ENCODE results near the gene KLC1.

KLC1 gene

DNA sequence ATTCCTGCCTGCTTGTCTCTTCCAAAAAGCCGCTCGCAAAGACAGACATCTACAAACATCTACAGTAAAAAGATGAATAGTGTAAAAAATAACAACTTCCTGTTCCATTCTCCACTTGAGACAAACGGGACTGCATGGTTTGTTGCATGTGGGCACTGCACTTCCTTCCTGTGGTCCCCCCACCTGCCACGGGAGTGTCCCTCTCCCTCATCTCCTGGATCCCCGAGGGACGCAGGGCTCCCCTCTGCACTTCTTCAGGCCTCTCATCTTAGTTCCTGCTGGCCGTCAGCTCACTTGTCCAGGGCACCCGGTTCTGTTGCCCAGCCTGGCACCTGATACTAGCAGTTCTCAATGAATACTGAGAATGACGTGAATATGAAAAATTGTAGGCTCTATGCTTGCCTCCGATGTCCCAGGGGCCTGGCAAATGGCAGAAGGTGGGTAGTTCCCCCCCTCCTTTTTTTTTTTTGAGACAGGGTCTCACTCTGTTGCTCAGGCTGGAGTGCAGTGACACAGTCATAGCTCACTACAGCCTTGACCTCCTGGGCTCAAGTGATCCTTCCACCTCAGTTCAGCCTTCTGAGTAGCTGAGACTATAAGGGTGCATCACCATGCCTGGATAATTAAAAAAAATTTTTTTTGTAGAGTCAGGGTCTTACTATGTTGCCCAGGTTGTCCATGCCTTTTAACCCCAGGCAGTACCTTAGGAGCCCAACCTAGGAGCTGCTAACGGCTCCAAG, 3.5 kb upstream of the KLC1 start:
- TF ChIP-seq, protein P1, sequence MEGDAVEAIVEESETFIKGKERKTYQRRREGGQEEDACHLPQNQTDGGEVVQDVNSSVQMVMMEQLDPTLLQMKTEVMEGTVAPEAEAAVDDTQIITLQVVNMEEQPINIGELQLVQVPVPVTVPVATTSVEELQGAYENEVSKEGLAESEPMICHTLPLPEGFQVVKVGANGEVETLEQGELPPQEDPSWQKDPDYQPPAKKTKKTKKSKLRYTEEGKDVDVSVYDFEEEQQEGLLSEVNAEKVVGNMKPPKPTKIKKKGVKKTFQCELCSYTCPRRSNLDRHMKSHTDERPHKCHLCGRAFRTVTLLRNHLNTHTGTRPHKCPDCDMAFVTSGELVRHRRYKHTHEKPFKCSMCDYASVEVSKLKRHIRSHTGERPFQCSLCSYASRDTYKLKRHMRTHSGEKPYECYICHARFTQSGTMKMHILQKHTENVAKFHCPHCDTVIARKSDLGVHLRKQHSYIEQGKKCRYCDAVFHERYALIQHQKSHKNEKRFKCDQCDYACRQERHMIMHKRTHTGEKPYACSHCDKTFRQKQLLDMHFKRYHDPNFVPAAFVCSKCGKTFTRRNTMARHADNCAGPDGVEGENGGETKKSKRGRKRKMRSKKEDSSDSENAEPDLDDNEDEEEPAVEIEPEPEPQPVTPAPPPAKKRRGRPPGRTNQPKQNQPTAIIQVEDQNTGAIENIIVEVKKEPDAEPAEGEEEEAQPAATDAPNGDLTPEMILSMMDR (IDR thresholded peaks at IDR 0.05; ENCODE audit: borderline replicate concordance, insufficient read depth, low read depth, low read length): no peak
- no peak overlapping the region for H3K4me3 ChIP-seq (ENCODE audit: low read depth, low read length)

DNA sequence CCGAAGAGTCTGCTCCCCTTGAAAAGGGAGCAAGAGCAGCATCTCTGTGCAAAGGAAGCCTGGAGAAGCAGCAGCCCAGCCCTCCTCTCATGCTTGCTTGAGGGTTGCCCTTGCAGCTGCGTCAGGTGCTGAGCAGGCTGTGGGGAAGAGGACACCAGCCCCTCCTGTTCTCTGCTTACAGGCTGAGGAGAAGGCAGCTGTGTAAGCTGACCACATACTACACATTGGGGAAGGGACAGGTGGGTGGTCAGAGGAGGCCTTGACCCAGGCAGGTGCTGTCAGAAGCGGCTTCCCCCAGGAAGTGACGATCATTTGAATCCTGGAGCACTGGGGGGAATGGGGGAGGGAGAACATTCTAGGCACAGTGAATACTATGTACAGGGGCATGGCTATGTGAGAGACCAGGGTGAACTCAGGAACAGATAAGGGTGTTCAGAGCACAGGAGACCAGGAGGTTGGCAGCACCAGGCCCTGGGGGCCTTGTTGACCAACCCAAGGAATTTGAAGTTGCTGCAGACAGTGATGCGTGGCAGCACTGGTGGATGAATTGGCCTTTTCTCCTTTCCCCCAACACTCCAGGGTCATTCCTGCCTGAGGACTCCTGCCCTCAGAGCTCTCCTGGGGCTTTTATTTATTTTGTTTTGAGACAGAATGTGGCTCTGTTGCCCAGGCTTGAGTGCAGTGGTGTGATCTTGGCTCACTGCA, 2.7 kb upstream of the KLC1 start:
- TF ChIP-seq, protein P1 (IDR thresholded peaks at IDR 0.05; ENCODE audit: borderline replicate concordance, insufficient read depth, low read depth, low read length): no peak
- H3K4me3 ChIP-seq (ENCODE audit: low read depth, low read length): no peak overlapping the region

DNA sequence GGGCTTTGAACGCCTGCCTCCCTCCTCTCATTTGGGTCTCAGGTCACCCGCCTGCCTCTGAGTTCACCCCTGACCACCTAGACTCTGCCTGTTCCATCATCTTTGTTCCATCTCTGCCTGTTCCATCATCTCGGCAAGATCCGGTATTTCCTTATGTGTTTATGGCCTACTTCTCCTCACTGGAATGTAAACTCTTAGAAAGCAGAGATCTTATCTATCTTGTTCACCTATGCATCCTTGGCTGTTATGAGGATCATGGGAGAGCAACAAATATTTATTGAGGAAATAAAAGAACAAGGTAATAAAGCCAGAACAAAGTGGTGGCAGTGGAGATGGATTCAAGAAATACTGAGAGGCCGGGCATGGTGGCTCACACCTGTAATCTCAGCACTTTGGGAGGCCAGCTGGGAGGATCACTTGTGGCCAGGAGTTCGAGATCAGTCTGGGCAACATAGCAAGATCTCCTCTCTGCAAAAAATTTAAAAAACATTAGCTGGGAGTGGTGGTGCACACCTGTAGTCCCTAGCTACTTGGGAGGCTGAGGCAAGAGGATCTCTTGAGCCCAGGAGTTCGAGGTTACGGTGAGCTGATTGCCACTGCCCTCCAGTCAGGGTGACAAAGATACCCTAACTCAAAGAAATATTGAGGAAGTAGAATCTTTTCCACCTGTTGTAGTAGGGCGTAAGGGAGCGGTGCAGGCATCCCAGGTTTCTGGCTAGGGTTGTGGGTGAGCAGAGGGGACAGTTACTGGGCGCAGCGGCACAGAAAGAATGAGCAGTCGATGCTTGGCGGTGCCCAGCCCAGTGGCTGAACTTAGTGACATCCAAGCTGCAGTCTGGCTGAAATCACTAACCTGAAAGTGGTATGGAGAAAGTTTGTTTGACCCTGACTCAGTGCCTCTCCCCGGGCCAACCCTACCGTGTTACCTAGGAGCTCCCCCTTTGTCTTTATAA, 1.7 kb upstream of the KLC1 start:
- TF ChIP-seq, protein P1 (IDR thresholded peaks at IDR 0.05; ENCODE audit: borderline replicate concordance, insufficient read depth, low read depth, low read length): no peak
- no peak overlapping the region for H3K4me3 ChIP-seq (ENCODE audit: low read depth, low read length)

DNA sequence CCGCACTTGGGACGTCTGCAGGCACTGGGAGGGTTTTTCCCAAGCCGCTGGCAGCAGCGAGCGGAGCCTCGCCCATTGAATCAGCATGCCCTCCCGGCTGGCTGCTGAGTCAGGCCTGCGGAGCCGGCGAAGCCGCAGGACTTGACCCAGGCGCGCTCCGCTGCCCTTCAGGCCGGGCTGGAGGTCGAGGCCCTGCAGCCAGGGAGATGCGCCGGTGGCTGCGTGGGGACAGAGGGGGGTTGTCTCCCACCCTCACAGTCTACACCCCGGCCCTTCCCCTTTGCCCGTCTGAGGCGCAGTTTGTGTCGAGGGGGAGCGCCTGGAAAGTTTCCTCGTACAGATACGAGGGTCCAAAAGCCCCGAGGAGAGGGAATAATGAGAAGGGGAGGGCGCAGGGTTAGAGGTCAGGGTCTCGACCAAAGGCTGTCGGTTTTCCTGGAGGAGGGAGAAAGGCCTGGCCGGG, 759 bp upstream of the KLC1 start:
- TF ChIP-seq, protein P1 (IDR thresholded peaks at IDR 0.05; ENCODE audit: borderline replicate concordance, insufficient read depth, low read depth, low read length): no peak
- H3K4me3 ChIP-seq (ENCODE audit: low read depth, low read length): peak overlapping the region; percentile 84

DNA sequence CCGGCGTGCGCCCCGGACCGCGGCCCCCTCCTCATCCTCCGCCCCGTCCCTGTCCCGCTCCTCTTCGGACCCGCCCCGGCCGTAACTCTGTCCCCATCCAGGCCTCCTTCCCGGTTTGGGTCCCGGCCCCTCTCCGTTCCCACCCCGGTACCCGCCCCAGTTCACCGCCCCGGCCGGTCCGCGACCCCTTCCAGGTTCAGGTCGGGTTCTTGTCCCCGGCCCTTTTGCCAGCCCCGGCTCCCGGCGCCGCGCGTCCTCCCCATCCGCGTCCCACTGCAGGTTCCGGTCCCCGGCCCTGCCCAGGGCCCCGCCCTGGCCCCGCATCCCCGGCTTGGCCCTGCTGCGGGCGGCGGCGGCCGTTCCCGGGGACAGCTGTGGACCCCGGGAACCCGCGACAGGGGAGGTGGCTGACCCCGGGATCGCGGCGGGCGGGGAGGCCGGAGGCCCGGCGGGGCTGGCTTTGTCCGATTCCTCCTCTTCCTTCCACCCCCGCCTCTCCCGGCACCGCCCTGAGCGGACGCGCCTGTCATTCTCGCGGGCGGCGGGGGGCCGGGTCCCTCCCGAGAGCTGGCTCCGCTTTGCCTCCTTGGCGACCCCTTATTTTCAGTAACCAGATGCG, 601 bp downstream of the KLC1 start:
- H3K4me3 ChIP-seq (ENCODE audit: low read depth, low read length): peak overlapping the region; percentile 84
- TF ChIP-seq, protein P1 (IDR thresholded peaks at IDR 0.05; ENCODE audit: borderline replicate concordance, insufficient read depth, low read depth, low read length): no peak

DNA sequence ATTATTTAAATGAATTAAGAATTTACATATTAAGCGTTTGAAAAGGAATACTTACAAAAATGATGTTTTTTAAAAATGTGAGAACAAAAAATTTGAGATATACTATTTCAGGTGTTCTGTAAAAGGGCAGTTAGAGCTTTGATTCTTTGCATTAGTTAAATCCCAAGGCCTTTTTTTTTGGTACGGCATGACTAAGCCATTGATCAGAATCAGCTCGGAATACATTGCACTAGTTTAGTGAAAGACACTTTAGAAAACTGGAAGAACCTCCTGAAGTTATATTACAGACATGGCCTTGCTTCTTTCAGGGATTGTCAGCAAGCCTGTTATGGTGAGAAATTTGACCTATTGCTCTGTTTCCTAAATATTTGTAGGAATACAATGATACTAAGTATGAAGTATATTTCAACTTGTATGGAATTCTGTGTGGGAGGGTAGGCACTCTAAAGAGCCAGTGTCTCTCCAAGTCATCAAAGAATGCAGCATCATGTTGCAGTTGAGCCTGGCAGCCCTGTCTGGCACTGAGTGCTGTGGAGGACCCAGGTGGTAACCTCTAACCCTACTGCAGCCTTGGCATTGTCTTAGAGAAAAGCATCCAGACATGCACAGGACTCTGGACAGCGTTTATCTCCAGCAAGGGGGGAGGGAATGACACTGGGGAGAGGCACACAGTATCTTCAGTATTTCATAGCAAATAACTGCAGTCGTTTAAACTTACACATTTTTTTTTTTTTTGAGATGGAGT, 1.5 kb downstream of the KLC1 start:
- no peak overlapping the region for H3K4me3 ChIP-seq (ENCODE audit: low read depth, low read length)
- TF ChIP-seq, protein P1 (IDR thresholded peaks at IDR 0.05; ENCODE audit: borderline replicate concordance, insufficient read depth, low read depth, low read length): no peak

Measured in GM12875 (cell line).